GM12873 (cell line): ENCODE results near the gene APBA2.

ENCODE experiments used
- CTCF ChIP-seq: IDR thresholded peaks from 2 replicates; pipeline ENCODE4 v1.5.1; 2012; ENCODE audit warnings: low read depth, mild to moderate bottlenecking, moderate library complexity, low read length, control low read depth; ENCODE audit not compliant: insufficient read depth; ENCODE audit errors: missing control alignments

APBA2 gene

DNA sequence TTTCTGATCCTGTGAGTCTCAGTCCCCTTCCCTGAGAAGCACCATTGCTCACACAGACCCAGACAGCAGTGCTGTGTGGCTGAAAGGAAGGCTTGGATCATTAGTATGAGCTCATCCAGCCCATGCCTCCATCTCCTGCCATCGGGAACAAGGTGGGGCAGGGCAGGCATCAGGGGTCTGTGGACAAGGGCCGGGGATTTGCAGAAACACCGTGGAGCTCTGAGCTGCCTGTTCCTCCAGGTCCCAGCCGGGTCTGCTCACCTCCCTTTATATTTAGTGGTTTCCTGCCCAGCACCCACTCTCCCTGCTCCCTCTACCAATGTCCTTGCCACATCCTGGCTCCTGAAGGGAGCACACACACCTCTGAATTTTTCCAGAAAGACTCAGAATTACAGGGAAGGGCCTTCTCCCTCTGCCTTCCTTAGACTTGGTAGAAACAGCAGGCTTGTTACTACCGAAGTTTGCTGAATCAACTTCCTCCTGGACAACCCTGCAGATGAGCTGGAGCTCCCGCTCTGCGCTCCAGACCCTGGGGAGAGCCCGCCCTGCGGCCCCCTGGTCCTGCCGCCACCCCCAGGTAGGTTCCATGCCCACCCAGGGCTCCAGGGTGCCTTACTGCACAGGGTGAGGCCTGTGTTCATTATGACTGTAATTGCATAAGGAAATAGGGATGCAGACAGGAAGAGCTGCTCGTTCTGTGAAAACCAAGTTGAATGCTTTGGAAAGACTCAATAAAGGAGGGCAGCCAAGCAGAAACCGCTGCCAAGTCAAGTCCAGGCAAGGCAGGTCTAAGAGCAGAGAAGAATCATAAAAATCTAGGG, 255.7 kb downstream of the APBA2 start:
- TF ChIP-seq CTCF = no peak

DNA sequence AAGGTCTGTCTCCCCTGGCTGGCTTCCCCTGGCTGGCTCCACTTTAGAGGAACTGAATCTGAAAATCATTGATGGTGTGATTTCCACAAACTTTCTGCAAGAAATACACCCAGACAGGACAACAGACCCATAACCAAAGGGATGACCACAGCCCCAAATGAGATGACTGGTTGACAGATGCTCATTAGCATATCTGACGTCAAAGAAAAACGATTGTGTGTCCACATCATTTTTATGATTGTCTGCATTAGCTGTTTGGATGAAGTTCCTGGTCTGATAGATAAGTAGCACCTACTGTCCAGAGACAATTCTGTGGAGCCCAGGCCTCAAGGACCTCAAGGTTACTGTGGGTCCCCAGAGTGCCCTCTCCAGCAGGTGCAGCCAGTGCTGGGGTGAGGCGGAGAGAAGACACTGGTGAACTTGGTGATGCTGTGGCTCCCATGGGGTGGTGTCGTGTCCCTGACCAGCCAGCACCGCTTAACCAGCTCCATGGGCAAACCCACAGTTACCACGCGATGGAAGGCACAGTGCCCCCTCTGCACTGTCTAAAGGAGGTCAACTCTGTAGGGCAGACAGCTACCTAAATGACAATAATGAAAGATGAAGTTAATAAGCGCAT, 256.5 kb downstream of the APBA2 start:
- TF ChIP-seq CTCF = no peak

DNA sequence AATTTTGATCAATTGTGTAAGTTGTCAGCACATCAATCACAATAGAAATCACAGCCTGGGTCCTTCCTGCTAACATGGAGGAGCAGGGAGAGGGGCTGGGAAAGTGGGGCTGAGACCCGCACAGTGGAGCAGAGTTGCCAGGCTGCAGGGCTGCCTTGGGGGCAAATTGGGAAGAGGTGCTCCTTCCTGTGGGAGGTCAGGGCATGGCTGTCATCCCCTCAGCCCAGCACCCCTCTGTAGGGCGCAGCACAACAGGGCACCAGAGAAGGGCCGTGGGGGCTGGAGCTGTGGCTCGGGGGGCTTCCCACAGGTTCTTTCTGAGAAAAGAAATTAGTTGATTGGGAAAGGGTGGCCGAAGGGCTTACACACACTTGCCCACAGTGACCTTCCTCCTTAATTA, 257.5 kb downstream of the APBA2 start:
- no peak for TF ChIP-seq CTCF

DNA sequence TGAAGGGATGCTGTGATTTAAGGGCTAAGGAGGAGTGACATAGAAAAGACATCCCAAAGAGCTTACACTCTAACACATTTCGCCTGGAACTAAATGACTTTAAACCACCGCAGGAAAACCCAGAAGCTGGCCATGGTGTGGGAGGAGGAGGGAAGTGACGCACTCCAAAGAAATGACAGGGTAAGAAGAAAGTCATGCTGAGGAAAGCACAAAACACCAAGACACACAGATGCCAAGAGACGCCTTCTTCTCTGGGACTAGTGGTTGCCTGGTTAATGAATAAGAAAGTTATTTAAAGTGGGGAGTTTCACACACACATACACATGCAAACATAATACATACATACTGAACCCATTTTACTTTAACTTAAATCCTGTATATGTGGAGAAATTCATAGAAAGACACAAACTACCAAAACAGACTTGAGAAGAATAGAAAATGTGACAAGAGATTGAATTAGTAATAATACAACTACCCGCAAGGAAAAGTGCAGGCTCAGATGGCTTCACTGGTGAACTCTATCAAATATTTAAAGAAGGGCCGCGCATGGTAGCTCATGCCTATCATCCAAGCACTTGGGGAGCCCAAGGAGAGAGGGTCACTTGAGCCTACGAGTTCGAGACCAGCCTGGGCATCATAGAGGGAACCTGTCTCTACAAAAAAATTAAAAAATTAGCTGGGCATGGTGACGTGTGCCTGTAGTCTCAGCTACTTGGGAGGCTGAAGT, 258.3 kb downstream of the APBA2 start:
- no peak for TF ChIP-seq CTCF

- no peak for TF ChIP-seq CTCF
Observed at GRCh38 chr15:29149738-29150075, 263.9 kb downstream of the APBA2 start.

GRCh38 chr15:29150515-29151483, 265.0 kb downstream of the APBA2 start:
- TF ChIP-seq CTCF = no peak
